ENCODE data around the gene B3GALT4.

Gene B3GALT4, protein sequence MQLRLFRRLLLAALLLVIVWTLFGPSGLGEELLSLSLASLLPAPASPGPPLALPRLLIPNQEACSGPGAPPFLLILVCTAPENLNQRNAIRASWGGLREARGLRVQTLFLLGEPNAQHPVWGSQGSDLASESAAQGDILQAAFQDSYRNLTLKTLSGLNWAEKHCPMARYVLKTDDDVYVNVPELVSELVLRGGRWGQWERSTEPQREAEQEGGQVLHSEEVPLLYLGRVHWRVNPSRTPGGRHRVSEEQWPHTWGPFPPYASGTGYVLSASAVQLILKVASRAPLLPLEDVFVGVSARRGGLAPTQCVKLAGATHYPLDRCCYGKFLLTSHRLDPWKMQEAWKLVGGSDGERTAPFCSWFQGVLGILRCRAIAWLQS

GRCh38 chr6:33276864-33277662, at the start of gene B3GALT4:
B3GALT4 (plus strand) TSS chr6:33277123; CDS start chr6:33277420, 297 bp downstream.
- Histone ChIP-seq H4K20me1 (ENCODE audit: insufficient read depth, low read length, poor library complexity, severe bottlenecking) (peaks cover 47% of the 10 kb centered on the region), H3K79me2 (ENCODE audit: insufficient read depth, low read length) (peaks cover 47% of the 10 kb centered on the region), H3K36me3 (ENCODE audit: insufficient read depth, low read length) (peaks cover 44% of the 10 kb centered on the region), H3F3A (ENCODE audit: low read depth) (peaks cover 10% of the 10 kb centered on the region; the same call in 1 of the 2 replicates), H3K4me3 (ENCODE audit: low read length, poor library complexity, severe bottlenecking) (peak within 1 kb of the TSS; percentile 95), H2AFZ (ENCODE audit: low read length) (no peak within 1 kb of the TSS), H3K9ac (ENCODE audit: low read depth, low read length, poor library complexity, severe bottlenecking) (peak within 1 kb of the TSS; percentile 94), H3K9me2 (replicated peaks; ENCODE audit: low read depth, low read length) (no peaks in the 10 kb centered on the region), H3K27me3 (ENCODE audit: insufficient read depth, low read length, poor library complexity, severe bottlenecking) (peaks cover 3% of the 10 kb centered on the region), H3K4me2 (ENCODE audit: low read depth, low read length, poor library complexity, severe bottlenecking) (peak within 1 kb of the TSS; percentile 99), H3K4me1 (ENCODE audit: insufficient read depth, low read length, poor library complexity, severe bottlenecking) (peaks cover 34% of the 10 kb centered on the region), H3K9me3 (ENCODE audit: insufficient read depth, low read depth, low read length) (no peaks in the 10 kb centered on the region)
- TF ChIP-seq EZH2phosphoT487 (IDR thresholded peaks at IDR 0.05; ENCODE audit: borderline replicate concordance), result no peak
- TF ChIP-seq CTCF (conservative IDR thresholded peaks at IDR 0.05; ENCODE audit: low read length), result peak; percentile 30; the same call in 1 of the 2 replicates

GRCh38 chr6:33235221-33235634, 41.7 kb upstream of the B3GALT4 start:
- H3K9ac ChIP-seq (ENCODE audit: low read depth, low read length, poor library complexity, severe bottlenecking), result no peak overlapping the region
- 0 out of 2 replicates have a peak overlapping the region, but pooled peaks have one; percentile 2 for H2AFZ ChIP-seq (ENCODE audit: low read length)
- no peak overlapping the region for H3K4me2 ChIP-seq (ENCODE audit: low read depth, low read length, poor library complexity, severe bottlenecking)
- no peaks in the 10 kb centered on the region for H3F3A ChIP-seq (ENCODE audit: low read depth)
- no peak for TF ChIP-seq CTCF (conservative IDR thresholded peaks at IDR 0.05; ENCODE audit: low read length)
- no peak for TF ChIP-seq EZH2phosphoT487 (IDR thresholded peaks at IDR 0.05; ENCODE audit: borderline replicate concordance)
- H3K27me3 ChIP-seq (ENCODE audit: insufficient read depth, low read length, poor library complexity, severe bottlenecking), result no peaks in the 10 kb centered on the region
- H3K36me3 ChIP-seq (ENCODE audit: insufficient read depth, low read length), result no peaks in the 10 kb centered on the region
- peaks cover 4% of the 10 kb centered on the region for H3K4me1 ChIP-seq (ENCODE audit: insufficient read depth, low read length, poor library complexity, severe bottlenecking)
- no peak overlapping the region for H3K4me3 ChIP-seq (ENCODE audit: low read length, poor library complexity, severe bottlenecking)
- H3K9me2 ChIP-seq (replicated peaks; ENCODE audit: low read depth, low read length), result no peaks in the 10 kb centered on the region
- no peaks in the 10 kb centered on the region for H4K20me1 ChIP-seq (ENCODE audit: insufficient read depth, low read length, poor library complexity, severe bottlenecking)
- H3K79me2 ChIP-seq (ENCODE audit: insufficient read depth, low read length), result no peaks in the 10 kb centered on the region
- no peaks in the 10 kb centered on the region for H3K9me3 ChIP-seq (ENCODE audit: insufficient read depth, low read depth, low read length)

- Histone ChIP-seq H3K79me2 (ENCODE audit: insufficient read depth, low read length) (no peaks in the 10 kb centered on the region), H4K20me1 (ENCODE audit: insufficient read depth, low read length, poor library complexity, severe bottlenecking) (no peaks in the 10 kb centered on the region), H3K4me1 (ENCODE audit: insufficient read depth, low read length, poor library complexity, severe bottlenecking) (peaks cover 4% of the 10 kb centered on the region), H2AFZ (ENCODE audit: low read length) (no peak overlapping the region), H3F3A (ENCODE audit: low read depth) (no peaks in the 10 kb centered on the region), H3K4me3 (ENCODE audit: low read length, poor library complexity, severe bottlenecking) (no peak overlapping the region), H3K9me3 (ENCODE audit: insufficient read depth, low read depth, low read length) (no peaks in the 10 kb centered on the region), H3K9me2 (replicated peaks; ENCODE audit: low read depth, low read length) (no peaks in the 10 kb centered on the region), H3K4me2 (ENCODE audit: low read depth, low read length, poor library complexity, severe bottlenecking) (no peak overlapping the region), H3K9ac (ENCODE audit: low read depth, low read length, poor library complexity, severe bottlenecking) (no peak overlapping the region), H3K27me3 (ENCODE audit: insufficient read depth, low read length, poor library complexity, severe bottlenecking) (no peaks in the 10 kb centered on the region), H3K36me3 (ENCODE audit: insufficient read depth, low read length) (no peaks in the 10 kb centered on the region)
- TF ChIP-seq EZH2phosphoT487 (IDR thresholded peaks at IDR 0.05; ENCODE audit: borderline replicate concordance) (no peak), CTCF (conservative IDR thresholded peaks at IDR 0.05; ENCODE audit: low read length) (no peak)
Measured at GRCh38 chr6:33236328-33236727, 40.6 kb upstream of the B3GALT4 start.
